Activated CD4-positive, alpha-beta T cell treated with anti-CD3 and anti-CD28 coated beads, Interleukin-2, amount 10 ng/mL, durations not matched to agents 24 days and 14 days (primary cell): ENCODE results near the gene PDXK. TPM values are rescaled to one million over a fixed set of nuclear protein-coding genes. Genes with fewer than 3 reads are reported as not detected.

Source experiments
- DNase-seq: peaks from one replicate; pipeline ENCODE4 v3.0.0; 2022
- H3K27ac Mint-ChIP-seq: one replicate; pipeline ENCODE4 v1.8.0; 2022; ENCODE audit warnings: mild to moderate bottlenecking, mixed read lengths
- H3K27me3 Mint-ChIP-seq: one replicate; pipeline ENCODE4 v1.8.0; 2022; ENCODE audit warnings: mixed read lengths
- H3K36me3 Mint-ChIP-seq: one replicate; pipeline ENCODE4 v1.8.0; 2022; ENCODE audit warnings: low read depth, mild to moderate bottlenecking, mixed read lengths
- H3K4me1 Mint-ChIP-seq: one replicate; pipeline ENCODE4 v1.8.0; 2021; ENCODE audit warnings: mixed read lengths
- H3K4me3 Mint-ChIP-seq: one replicate; pipeline ENCODE4 v1.8.0; 2022; ENCODE audit warnings: mild to moderate bottlenecking, moderate library complexity, mixed read lengths
- H3K9me3 Mint-ChIP-seq: one replicate; pipeline ENCODE4 v1.8.0; 2021; ENCODE audit warnings: mixed read lengths
- intact Hi-C: fragments of 100-400 bp; cut with micrococcal nuclease; formaldehyde crosslinking; loops from one replicate; pipeline ENCODE4 v1.15.1; 2023
- total RNA-seq: library from RNA; stranded (reverse); gene quantifications from 2 replicates; pipeline ENCODE4 v1.2.3, GENCODE V29; 2022

PDXK gene
- total RNA-seq, 1 donor from 2014 or later, result 152 TPM

DNA sequence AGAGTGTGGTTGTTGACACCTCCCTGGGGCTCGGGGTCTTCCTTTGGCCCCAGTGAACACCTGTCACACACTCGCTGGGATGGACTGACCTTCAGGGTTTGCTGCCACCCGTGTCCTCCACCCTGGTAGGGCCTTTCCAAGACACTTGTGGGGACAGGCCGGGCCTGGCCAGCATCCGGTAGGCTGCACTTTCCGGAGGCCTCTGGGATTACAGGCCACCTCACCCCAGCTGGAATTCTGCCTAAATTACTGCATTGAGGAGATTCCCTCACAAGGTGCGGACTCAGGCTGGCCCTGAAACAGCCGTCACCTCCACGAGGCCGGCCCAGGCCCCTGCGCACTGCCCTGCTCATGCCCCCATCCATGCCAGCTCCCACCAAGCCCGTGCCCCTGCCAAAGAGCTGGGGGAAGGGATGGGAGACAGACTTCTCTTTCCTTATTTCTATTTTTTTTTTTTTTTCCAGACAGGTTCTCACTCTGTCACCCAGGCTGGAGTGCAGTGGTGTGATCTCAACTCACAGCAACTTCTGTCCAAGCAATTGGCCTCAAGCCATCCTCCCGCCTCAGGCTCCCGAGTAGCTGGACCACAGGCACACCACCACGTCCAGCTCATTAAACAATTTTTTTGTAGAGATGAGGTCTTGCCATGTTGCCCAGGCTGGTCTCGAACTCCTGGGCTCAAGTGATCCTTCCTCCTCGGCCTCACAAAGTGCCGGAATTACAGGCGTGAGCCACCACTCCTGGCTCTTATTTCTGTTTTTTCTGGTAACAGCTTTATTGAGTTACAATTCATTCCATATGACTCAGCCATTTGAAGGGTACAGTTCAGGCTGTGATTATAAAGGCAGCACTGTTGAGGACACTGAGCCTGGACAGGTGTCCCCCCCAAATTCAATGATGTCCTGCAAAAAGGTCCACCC is 45.9 kb downstream of the PDXK start:
- Mint-ChIP-seq H3K4me1 (no peaks in the 10 kb centered on the region), H3K36me3 (peaks cover 8% of the 10 kb centered on the region), H3K27me3 (no peaks in the 10 kb centered on the region), H3K4me3 (no peak overlapping the region), H3K9me3 (no peaks in the 10 kb centered on the region), H3K27ac (no peak overlapping the region)
- intact Hi-C loops, result no loop called here
- no peak for DNase-seq

DNA sequence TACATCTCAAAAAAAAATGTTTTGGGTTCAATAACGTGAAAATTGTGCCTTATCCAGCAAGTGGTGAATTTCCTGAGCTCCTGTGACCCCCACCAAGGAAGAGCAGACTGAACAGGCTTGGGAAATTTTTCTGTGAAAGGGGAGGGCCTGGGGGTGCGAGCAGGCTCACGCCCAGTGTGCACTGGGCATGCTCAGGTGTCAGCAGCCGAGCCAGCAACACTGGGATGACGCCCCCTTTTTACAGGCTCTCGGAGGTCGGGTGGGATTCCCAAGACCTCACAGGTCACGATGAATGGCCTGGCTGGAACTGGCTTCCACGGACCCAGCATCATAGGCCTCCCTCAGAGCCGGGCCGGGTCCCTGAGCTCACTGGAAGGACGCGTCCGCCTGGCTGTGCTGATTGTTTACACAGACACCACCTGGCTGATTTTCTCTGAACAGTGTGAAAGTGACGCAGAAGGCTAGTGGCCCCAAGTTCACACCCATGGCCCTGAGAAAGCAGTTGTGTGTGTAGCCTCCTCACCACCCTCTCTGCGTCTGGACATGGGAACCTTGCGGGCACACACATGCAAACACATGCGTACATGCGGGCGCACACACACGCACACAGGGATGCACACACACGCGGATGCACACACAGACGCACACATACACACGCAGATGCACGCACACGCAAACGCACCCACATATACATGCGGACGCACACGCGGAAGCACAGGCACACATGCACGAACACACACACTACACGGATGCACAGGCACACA is 48.0 kb downstream of the PDXK start:
- H3K27ac Mint-ChIP-seq, result no peak overlapping the region
- intact Hi-C loops, result no loop called here
- DNase-seq, result no peak
- no peak overlapping the region for H3K4me3 Mint-ChIP-seq
- no peaks in the 10 kb centered on the region for H3K9me3 Mint-ChIP-seq
- peaks cover 7% of the 10 kb centered on the region for H3K4me1 Mint-ChIP-seq
- peaks cover 12% of the 10 kb centered on the region for H3K36me3 Mint-ChIP-seq
- no peaks in the 10 kb centered on the region for H3K27me3 Mint-ChIP-seq

DNA sequence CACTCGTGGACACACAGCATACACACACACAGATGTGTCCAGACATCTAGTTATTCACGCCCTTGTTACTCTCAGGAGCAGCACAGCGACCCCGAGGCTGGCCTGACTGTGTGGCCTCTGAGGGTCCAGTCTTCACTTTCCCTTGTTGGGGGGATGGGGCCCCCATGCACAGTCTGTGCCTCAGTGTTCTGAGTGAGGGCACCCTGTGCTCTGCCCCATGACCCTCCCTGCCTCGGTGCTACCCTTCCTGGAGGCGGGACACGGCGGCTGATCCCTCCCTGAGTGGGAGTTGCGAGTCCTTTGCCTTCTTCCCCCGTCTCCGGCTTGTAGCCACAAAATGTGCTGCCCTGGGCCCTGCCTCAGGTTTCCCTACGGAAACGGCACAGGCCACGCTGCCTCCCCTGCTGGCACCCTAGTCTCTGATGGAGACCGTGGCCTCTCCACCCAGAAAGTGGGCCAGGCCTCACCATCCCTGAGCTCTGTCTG is 48.6 kb downstream of the PDXK start:
- intact Hi-C loops, result no loop called here
- Mint-ChIP-seq H3K27ac (no peak overlapping the region), H3K4me1 (peaks cover 8% of the 10 kb centered on the region)

DNA sequence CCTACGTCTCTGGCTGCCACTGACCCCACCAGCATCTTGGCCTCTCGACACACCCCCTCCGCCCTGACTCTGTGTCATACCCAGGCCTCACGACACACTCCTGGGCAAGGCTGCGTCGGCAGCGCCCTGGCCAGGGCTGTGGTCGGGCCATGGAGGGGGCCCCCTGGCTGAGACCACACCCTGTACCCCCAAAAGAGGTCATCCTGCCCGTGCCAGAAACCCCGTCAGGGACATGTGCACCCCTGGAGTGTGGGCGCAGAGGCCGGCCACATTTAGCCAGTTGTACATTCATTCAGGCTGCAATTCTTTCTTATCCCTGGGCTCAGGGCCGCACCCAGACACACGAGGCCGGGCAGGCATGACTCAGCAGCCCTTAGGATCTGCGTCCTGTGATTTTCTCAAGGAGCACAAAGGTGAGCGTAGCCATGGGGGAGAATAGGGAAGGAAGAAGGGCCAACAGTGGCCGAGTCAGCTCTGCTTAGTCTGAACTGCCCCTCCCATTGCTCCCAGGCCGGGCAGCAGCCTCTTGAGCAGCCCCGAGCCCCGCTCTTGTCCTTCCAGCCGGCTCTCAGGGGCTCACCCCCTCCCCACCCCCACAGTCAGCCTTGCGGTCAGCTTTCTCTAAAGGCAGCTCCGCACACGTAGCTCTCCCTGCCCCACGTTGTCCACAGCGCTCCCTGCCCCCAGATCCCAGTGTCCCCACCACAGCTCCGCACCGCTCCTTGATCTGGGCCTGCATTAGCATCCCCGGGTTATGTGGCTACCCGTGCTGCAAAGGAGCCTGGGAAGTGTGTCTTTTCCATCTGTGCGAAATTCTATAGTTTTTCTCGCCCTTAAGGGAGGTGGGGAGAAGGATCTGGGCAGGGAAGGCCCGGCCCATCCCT is 49.3 kb downstream of the PDXK start:
- H3K4me3 Mint-ChIP-seq, result no peak overlapping the region
- H3K36me3 Mint-ChIP-seq, result peaks cover 17% of the 10 kb centered on the region
- no peaks in the 10 kb centered on the region for H3K9me3 Mint-ChIP-seq
- intact Hi-C loops, result no loop called here
- peaks cover 11% of the 10 kb centered on the region for H3K4me1 Mint-ChIP-seq
- H3K27me3 Mint-ChIP-seq, result no peaks in the 10 kb centered on the region
- H3K27ac Mint-ChIP-seq, result no peak overlapping the region
- no peak for DNase-seq

More for the DNA sequence above, 48.6 kb downstream of the PDXK start:
- DNase-seq, result no peak
- H3K4me3 Mint-ChIP-seq, result no peak overlapping the region
- H3K36me3 Mint-ChIP-seq, result peaks cover 13% of the 10 kb centered on the region
- H3K27me3 Mint-ChIP-seq, result no peaks in the 10 kb centered on the region
- H3K9me3 Mint-ChIP-seq, result no peaks in the 10 kb centered on the region

DNA sequence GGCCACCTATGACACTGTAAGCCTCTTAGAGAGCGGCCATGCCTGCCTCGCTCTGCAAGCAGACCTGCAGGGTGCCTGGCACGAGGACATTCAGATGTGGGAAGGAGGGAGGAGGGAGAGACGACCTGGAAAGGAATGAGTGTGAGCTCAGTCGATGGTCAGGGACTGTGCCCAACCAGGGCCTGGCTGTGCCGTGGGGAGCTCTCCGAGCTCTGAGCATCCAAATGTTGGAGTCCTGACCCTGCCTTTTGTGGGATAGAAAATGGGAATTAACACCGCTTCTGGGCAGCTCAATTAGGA is 49.9 kb downstream of the PDXK start:
- intact Hi-C loops, result no loop called here
- no peak overlapping the region for H3K4me3 Mint-ChIP-seq
- no peaks in the 10 kb centered on the region for H3K9me3 Mint-ChIP-seq
- H3K36me3 Mint-ChIP-seq, result peaks cover 21% of the 10 kb centered on the region
- peaks cover 15% of the 10 kb centered on the region for H3K4me1 Mint-ChIP-seq
- no peak for DNase-seq
- no peaks in the 10 kb centered on the region for H3K27me3 Mint-ChIP-seq
- H3K27ac Mint-ChIP-seq, result no peak overlapping the region

DNA sequence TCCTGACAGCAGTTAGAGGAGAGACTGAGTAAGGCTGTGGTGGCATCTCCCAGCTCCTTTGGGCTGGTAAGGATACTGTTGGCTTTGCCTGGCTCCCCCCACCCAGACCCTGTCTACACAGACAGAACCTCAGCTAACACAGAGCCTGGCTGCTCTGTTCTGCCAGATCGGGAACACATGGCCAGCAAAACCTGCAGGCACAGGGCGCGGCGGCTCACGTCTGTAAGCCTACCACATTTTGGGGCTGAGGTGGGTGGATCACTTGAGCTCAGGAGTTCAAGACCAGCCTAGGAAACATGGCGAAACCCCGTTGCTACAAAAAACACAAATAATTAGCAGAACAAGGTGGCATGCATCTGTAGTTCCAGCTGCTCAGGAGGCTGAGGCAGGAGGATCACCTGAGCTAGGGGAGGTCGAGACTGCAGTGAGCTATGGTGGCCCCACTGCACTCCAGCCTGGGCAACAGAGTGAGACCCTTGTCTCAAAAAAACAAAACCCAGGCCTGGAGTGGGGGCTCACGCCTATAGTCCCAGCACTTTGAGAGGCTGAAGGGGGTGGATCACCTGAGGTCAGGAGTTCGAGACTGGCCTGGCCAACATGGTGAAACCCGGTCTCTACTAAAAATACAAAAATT is 50.5 kb downstream of the PDXK start:
- Mint-ChIP-seq H3K4me3 (no peak overlapping the region), H3K27me3 (no peaks in the 10 kb centered on the region), H3K4me1 (peaks cover 22% of the 10 kb centered on the region), H3K36me3 (peaks cover 26% of the 10 kb centered on the region), H3K9me3 (no peaks in the 10 kb centered on the region), H3K27ac (no peak overlapping the region)
- no peak for DNase-seq
- intact Hi-C loops, result no loop called here

DNA sequence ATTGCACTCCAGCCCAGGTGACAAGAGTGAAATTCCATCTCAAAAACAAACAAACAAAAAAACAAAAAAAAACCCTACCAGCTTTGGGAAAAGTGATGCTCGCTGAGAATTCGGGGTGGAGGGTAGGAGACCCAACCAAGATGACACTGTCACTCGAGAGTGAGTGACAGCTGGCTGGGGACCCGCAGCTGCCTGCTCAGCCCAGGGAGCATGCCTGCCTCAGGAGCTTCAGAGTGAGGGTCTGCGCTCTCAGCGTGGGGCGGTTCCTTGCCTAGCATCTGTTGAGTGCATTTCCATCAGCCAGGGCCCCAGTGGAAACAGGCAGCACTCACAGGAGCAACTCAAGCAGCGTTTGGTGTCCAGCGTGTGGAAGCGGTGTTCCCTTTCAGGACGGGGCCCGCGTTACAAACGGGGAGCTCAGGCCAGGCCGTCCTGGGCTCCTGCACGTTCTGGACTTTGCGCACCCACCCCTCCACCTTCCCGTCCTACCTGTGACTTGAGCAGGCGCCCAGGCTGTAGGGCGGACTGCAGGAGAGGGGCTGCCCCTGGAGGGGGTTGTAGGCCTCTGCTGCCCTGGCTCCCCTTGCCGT is 51.2 kb downstream of the PDXK start:
- Mint-ChIP-seq H3K4me1 (peaks cover 26% of the 10 kb centered on the region), H3K4me3 (no peak overlapping the region)
- DNase-seq, result no peak

DNA sequence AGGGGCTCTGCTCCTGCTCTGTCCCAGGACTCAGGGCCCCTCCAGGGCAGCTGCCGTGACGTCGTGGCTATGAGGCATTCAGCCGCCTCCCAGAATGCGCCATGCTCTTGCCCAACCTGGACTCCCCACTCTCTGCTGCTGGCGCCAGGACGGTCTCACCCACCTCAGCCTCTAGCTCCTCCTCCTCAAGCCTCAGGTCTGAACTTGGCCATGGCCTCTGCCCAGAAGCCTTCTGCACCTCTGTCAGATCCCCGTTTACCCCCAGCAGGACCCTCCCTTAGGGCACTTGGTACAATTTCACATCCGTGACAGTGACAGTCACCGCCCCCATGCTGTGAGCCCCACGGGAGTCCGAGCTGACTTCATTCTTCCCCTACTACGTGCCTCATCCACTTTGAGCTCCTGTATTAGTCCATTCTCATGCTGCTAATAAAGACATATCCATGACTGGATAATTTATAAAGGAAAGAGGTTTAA is 52.3 kb downstream of the PDXK start:
- intact Hi-C loops, result no loop called here
- Mint-ChIP-seq H3K9me3 (no peaks in the 10 kb centered on the region), H3K4me1 (peaks cover 30% of the 10 kb centered on the region), H3K36me3 (peaks cover 35% of the 10 kb centered on the region), H3K27ac (peak overlapping the region; percentile 13), H3K27me3 (no peaks in the 10 kb centered on the region), H3K4me3 (no peak overlapping the region)
- no peak for DNase-seq

More for the DNA sequence above, 51.2 kb downstream of the PDXK start:
- Mint-ChIP-seq H3K27me3 (no peaks in the 10 kb centered on the region), H3K27ac (no peak overlapping the region), H3K9me3 (no peaks in the 10 kb centered on the region), H3K36me3 (peaks cover 29% of the 10 kb centered on the region)
- intact Hi-C loops, result no loop called here

DNA sequence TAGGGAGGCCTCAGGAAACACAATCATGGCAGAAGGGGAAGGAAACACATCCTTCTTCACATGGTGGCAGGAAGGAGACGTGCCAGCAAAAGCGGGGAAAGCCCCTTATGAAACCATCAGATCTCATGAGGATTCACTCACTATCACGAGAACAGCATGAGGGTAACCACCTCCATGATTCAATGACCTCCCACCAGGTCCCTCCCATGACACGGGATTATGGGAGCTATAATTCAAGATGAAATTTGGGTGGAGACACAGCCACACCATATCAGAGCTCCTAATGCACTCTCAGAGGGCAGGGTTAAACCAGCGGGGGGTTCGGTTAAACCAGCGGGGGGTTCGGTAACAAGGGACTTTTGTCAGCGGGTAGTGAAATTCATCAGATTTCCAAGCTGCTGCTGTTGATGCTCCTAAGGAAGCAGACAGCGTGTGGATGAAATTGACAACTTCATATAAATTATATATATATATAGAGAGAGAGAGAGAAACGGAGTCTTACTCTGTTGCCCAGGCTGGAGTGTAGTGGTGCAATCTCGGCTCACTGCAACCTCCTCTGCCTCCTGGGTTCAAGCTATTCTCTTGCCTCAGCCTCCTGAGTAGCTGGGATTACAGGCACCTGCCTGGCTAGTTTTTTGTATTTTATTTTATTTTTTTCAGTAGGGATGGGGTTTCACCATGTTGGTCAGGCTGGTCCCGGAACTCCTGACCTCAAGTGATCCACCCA is 52.9 kb downstream of the PDXK start:
- no peaks in the 10 kb centered on the region for H3K27me3 Mint-ChIP-seq
- no peaks in the 10 kb centered on the region for H3K9me3 Mint-ChIP-seq
- no peak for DNase-seq
- no peak overlapping the region for H3K4me3 Mint-ChIP-seq
- H3K27ac Mint-ChIP-seq, result no peak overlapping the region
- peaks cover 35% of the 10 kb centered on the region for H3K36me3 Mint-ChIP-seq
- peaks cover 30% of the 10 kb centered on the region for H3K4me1 Mint-ChIP-seq
- intact Hi-C loops, result no loop called here

DNA sequence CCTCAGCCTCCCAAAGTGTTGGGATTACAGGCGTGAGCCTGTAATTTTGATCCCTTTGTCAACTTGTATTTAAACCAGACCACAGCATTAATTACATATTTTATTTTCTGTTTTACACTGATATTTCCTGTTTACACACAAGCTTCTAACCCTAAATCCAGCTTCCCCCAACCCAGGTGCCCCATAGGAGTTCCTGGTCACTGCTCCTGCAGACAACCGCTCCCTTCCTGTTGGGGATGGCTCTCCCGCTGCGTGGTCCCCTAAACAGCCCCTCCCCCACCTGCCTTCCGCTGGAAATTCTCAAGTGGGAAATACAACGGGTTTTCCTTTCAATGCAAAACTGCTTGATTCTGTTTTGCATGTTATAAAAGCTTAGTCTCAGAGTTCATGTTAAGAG is 53.5 kb downstream of the PDXK start:
- DNase-seq, result no peak
- Mint-ChIP-seq H3K4me1 (peaks cover 31% of the 10 kb centered on the region), H3K27me3 (no peaks in the 10 kb centered on the region), H3K4me3 (no peak overlapping the region), H3K27ac (no peak overlapping the region), H3K36me3 (peaks cover 35% of the 10 kb centered on the region), H3K9me3 (no peaks in the 10 kb centered on the region)
- intact Hi-C loops, result no loop called here

DNA sequence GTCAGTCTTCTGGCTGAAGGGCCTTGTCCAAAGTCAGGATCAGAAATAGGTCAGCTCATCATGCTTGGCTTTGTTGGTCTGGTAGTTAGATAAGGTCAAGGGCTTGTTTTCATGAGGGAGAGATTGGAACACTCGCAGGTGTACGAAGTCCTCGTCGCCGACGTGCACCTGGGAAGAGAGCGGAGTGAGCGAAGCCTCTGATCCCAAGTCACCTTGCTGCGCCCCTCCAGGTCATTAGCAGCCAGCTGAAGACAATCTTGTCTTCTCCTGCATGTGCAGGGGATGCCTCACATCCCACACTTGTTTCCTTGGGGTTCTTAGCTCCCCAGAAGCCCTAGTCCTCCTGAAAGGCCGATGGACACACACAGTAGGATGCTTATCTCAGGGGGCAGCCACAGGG is 55.2 kb downstream of the PDXK start:
- intact Hi-C loops, result no loop called here
- no peaks in the 10 kb centered on the region for H3K27me3 Mint-ChIP-seq
- peaks cover 45% of the 10 kb centered on the region for H3K4me1 Mint-ChIP-seq
- DNase-seq, result no peak
- H3K36me3 Mint-ChIP-seq, result peaks cover 35% of the 10 kb centered on the region
- peak overlapping the region; percentile 97 for H3K4me3 Mint-ChIP-seq
- no peaks in the 10 kb centered on the region for H3K9me3 Mint-ChIP-seq
- H3K27ac Mint-ChIP-seq, result no peak overlapping the region

DNA sequence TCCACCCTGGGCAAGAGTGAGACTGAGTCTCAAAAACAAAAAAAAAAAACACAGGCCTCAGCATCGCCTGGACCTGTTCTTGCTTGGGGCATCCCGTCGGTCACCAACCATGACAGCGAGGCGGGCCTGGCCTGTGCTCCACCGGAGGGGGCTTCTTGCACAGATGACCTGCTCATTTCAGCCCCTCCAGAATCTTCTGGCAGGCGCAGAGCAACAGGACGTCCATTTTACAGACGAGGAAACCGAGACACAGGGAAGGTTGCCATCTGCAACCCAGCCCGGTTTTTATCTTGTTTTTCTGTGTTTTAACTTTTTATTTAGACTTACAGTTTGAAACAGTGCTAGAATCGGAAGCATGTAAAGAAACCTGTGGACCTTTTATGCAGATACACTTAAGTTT is 56.3 kb downstream of the PDXK start:
- no peaks in the 10 kb centered on the region for H3K27me3 Mint-ChIP-seq
- H3K27ac Mint-ChIP-seq, result peak overlapping the region; percentile 79
- intact Hi-C loops, result loop anchor here (5.0 kb wide), 1 partner anchor 48 kb away; no protein-coding TSS in a partner anchor
- DNase-seq, result no peak
- peaks cover 51% of the 10 kb centered on the region for H3K4me1 Mint-ChIP-seq
- H3K9me3 Mint-ChIP-seq, result no peaks in the 10 kb centered on the region
- H3K4me3 Mint-ChIP-seq, result peak overlapping the region; percentile 97
- peaks cover 35% of the 10 kb centered on the region for H3K36me3 Mint-ChIP-seq
